Head of caudate nucleus (tissue), 42 donors: ENCODE data around the gene UBE2E2.
"Not testable (repeated sequence)": the region's sequence is repeated elsewhere in the genome, so short reads cannot be mapped to it uniquely, and the experiment has no call there.

Experiments used
- DNase-seq, 42 donors: peaks; one replicate each; pipeline versions ENCODE4 v3.0.0 to v3.0.0-alpha.2; 2020 to 2021; ENCODE audit warnings: mixed read lengths in 7 of 42
- intact Hi-C: fragments of 100-400 bp; cut with DNase I; formaldehyde crosslinking; loops from one replicate; pipeline ENCODE4 v1.15.0; 2022

UBE2E2 gene

DNA sequence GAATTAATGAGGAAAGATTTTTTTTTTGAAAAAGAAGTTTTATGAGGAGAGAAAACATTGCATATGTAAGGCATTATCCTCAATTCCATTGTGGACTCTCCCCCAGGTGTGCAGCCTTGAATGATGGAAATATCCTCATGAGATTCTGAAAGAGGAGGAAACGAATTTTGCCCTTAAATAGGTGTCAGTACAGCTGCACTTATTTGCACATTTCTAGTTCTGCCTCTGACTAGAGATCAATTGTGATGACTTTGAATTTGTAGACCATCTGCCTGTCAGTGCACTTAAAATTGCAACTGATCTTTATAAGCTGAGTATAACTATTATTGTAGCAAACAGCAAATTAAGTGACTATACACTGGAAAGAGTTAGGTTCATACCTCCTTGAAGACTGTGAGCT lies 141.8 kb downstream of the UBE2E2 start:
- intact Hi-C loops, result no loop called here
- no peak for DNase-seq

- DNase-seq, intact Hi-C loops: not testable (repeated sequence)
These were observed 146.3 kb downstream of the UBE2E2 start for GRCh38 chr3:23349444-23349843.

DNA sequence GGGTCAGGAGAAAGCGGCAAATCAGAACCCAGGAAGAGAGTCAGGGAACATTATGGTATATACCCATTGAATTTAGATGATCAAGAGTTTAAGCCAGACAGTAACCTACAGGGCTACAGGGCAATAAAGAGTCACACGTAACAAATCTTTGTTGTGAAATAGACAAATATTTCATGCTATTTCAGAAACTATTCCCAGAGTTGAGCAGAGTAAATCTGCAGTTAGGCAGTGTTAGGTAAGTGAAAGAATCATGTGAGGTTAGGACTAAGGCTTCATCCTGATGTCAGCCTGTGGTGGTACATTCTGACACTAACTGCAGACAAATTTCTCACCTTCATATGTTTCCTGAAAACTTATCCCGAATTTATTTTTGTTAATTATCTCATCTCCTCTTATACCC lies 153.0 kb downstream of the UBE2E2 start:
- intact Hi-C loops, result no loop called here
- no peak for DNase-seq

GRCh38 chr3:23356923-23357322 lies 153.8 kb downstream of the UBE2E2 start:
- intact Hi-C loops, result no loop called here

DNA sequence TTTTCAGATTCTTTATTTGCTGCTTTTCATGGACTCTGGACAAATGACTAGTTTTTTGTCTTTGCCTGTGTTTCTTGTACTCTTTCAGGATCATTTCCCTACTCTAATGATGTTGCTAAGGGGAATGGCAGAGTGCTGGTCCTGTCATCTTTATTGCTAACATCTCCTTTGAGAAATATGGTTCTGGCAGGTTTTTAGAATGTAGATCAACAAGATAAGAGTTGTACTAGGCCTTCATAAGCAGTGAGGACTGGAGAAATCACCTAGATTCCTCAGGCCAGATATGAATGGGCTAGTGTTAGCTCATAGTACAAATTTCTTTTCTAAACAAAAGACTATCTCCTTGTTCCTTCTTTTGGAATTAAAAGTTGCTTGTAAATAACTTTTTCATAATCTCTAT lies 156.0 kb downstream of the UBE2E2 start:
- intact Hi-C loops, result no loop called here
- no peak for DNase-seq

More at GRCh38 chr3:23356923-23357322, 153.8 kb downstream of the UBE2E2 start:
- DNase-seq, result no peak

DNA sequence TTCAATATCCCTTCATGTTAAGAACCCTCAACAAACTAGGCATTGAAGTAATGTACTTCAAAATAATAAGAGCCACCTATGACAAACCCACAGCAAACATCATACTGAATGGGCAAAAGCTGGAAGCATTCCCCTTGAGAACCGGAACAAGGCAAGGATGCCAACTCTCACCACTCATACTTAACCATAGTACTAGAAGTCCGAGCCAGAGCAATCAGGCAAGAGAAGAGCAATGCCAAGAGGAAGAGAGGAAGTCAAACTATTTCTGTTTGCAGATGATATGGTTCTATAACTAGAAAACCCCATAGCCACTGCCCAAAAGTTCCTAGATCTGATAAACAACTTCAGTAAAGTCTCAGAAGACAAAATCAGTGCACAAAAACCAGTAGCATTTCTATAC lies 161.9 kb downstream of the UBE2E2 start:
- intact Hi-C loops, result no loop called here
- no peak for DNase-seq

DNA sequence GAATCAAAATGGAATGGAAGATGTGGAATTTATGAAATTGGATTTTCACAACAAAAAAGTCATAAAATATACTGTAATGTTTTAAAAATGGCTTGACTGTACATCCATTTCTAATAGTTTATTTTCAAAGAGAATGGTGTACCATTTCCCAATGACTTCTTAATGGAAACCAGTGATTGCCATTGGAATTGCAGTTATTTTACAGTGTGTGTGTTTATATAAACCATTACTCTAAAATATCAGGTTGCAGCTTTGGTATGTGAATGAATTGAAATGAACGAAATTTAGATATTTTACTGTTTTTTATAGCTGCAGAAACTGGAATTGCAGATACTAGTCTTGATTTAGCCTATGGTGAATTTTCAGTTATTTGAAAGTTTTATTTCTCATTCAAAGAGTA lies 165.6 kb downstream of the UBE2E2 start:
- no peak for DNase-seq
- intact Hi-C loops, result no loop called here

GRCh38 chr3:23372285-23372684 lies 169.2 kb downstream of the UBE2E2 start:
- intact Hi-C loops, result no loop called here
- no peak for DNase-seq

- intact Hi-C loops, result no loop called here
These were observed 173.6 kb downstream of the UBE2E2 start for GRCh38 chr3:23376516-23377248.

GRCh38 chr3:23377928-23378672 lies 175.0 kb downstream of the UBE2E2 start:
- DNase-seq, result no peak
- intact Hi-C loops, result no loop called here

More at GRCh38 chr3:23376516-23377248, 173.6 kb downstream of the UBE2E2 start:
- no peak for DNase-seq

DNA sequence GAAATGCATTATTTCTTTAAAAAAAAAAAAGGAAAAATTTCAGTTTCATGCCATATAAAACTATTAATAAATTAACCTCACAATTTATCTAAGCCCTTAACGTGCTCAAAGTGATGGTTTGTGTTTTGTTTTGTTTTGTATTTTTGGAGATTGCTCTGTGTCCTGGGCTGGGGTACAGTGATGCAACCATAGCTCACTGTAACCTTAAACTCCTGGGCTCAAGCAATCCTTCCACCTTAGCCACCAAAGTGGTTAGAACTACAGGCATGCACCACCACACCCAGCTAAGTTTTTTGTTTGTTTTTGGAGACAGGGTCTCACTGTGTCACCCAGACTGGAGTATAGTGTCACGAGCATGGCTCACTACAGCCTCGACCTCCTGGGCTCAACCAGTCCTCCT lies 180.7 kb downstream of the UBE2E2 start:
- no peak for DNase-seq
- intact Hi-C loops, result no loop called here

- no peak for DNase-seq
- intact Hi-C loops, result no loop called here
These were observed 182.2 kb downstream of the UBE2E2 start for GRCh38 chr3:23385327-23385726.

DNA sequence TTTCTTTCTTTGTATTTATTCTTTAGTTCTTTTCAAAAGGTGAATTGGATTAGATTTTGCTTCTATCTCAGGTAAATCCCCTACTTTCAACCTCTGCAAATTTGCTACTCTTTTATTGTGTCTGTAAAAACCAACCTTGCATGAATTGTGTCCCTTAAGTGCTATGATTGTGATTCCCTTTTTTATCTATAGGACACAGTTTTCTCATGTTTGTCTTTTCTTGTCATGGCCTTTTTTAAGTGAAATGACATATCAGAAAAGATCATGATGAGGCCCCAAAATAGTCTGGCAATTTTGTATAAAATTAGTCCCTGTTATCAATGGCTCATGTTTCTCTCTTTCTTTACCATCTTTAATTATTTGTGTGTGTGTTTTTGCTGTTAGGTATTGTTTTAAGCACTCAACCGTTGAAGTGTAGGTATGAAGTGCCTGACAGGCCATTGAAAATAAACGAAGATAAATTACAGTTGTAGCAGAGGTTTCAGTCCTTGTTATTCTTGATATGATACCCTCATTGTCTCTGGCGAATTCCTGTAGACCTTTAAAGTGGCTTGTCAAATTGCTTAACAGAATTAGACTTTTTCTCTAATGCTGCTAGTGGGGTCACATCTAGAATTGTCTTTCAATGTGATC lies 184.3 kb downstream of the UBE2E2 start:
- DNase-seq, result no peak
- intact Hi-C loops, result no loop called here

GRCh38 chr3:23389089-23389488 lies 186.0 kb downstream of the UBE2E2 start:
- intact Hi-C loops, result no loop called here
- no peak for DNase-seq

DNA sequence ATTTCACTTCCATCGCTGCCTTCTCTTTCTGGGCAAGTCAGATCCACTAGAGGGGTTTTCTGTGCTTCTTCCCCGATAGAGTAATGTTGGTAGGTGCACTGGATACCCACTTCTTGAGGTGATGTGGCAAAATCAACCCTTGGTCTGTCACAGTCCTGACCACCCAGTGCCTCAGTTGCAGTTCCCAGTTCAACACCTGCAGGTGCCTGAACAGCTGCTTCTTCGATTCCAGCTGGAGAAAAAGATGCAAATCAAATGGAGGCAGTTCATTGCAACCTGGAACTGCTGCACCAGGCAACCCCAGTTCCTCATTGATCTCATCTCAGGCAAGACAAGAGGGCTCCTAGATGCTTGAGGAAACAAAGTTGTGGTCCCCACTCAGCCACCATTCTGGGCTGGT lies 186.6 kb downstream of the UBE2E2 start:
- intact Hi-C loops, result no loop called here
- no peak for DNase-seq

GRCh38 chr3:23390446-23390845 lies 187.3 kb downstream of the UBE2E2 start:
- DNase-seq, result no peak
- intact Hi-C loops, result no loop called here

GRCh38 chr3:23390989-23391553 lies 187.9 kb downstream of the UBE2E2 start:
- intact Hi-C loops, result no loop called here
- DNase-seq, result no peak

DNA sequence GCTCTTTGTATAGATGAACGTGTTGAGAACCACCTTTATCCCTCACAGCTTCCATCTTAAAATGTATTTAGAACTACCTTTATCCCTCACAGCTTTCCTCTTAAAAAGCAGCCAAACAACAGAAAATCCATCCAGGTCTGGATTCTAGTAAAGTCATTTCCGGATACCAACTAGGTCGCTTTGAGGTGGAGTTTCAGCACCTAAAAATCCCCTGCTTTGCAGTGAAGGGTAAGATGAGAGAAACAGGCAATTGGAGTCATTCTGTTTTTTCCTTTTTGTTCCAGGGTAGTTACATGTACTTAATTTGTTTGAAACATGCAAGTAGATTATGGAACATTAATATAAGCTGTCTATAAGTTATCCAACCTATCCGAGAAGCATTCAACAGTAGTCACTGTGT lies 192.0 kb downstream of the UBE2E2 start:
- DNase-seq, result no peak
- intact Hi-C loops, result no loop called here

DNA sequence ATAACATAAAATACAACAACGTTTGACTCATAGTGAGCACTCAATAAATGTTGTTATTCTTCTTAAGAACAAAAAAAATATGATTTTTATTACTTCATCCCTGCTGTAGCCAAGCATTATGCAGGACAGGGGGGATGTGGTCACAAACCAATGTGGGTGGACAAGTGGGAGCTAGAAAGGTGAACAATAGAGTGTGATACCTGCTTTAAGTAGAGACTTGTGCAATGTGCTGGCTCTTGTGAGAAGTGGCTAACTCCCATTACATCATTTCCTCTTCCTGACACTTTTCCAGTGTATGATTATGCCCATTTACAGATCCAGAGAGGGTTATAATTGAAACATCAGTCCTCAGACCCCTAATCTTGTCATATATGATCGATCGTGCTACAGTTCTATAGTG lies 193.6 kb downstream of the UBE2E2 start:
- intact Hi-C loops, result no loop called here
- no peak for DNase-seq

GRCh38 chr3:23399221-23399620 lies 196.1 kb downstream of the UBE2E2 start:
- intact Hi-C loops, result no loop called here

More at GRCh38 chr3:23399221-23399620, 196.1 kb downstream of the UBE2E2 start:
- DNase-seq, result no peak
